Astrocyte of the spinal cord (primary cell): ENCODE results near the gene RASD2.
A peak's percentile ranks its signal among the peaks of the same experiment; 100 is the strongest.

ENCODE experiments used
- DNase-seq: peaks from one replicate; pipeline ENCODE4 v3.0.0; 2011; ENCODE audit warnings: low read depth, low spot score
- H3K4me3 ChIP-seq: 2 replicates; pipeline ENCODE4 v1.5.1; 2011; ENCODE audit warnings: low read depth, mild to moderate bottlenecking, low read length, moderate library complexity
- CTCF ChIP-seq: IDR thresholded peaks from 2 replicates; pipeline ENCODE4 v1.5.1; 2012; ENCODE audit warnings: low read depth, mild to moderate bottlenecking, low read length, inconsistent platforms
- in situ Hi-C: cut with HindIII; loops from 2 replicates; pipeline ENCODE4 v1.10.0; 2017; ENCODE audit warnings: low sequenced_read_pairs

The RASD2 gene

GRCh38 chr22:35589071-35589755, 48.6 kb downstream of the RASD2 start:
- no peak for TF ChIP-seq CTCF
- in situ Hi-C loops, result no loop called here
- no peak overlapping the region for H3K4me3 ChIP-seq
- DNase-seq, result peak; percentile 44

- in situ Hi-C loops, result no loop called here
- no peak for TF ChIP-seq CTCF
- H3K4me3 ChIP-seq, result no peak overlapping the region
- no peak for DNase-seq
Observed at GRCh38 chr22:35589756-35590093, 49.1 kb downstream of the RASD2 start.

GRCh38 chr22:35590634-35591295, 50.1 kb downstream of the RASD2 start:
- DNase-seq, result no peak
- no peak overlapping the region for H3K4me3 ChIP-seq
- TF ChIP-seq CTCF, result no peak
- in situ Hi-C loops, result no loop called here

GRCh38 chr22:35591714-35592417, 51.2 kb downstream of the RASD2 start:
- TF ChIP-seq CTCF, result no peak
- in situ Hi-C loops, result no loop called here
- H3K4me3 ChIP-seq, result no peak overlapping the region
- no peak for DNase-seq

DNA sequence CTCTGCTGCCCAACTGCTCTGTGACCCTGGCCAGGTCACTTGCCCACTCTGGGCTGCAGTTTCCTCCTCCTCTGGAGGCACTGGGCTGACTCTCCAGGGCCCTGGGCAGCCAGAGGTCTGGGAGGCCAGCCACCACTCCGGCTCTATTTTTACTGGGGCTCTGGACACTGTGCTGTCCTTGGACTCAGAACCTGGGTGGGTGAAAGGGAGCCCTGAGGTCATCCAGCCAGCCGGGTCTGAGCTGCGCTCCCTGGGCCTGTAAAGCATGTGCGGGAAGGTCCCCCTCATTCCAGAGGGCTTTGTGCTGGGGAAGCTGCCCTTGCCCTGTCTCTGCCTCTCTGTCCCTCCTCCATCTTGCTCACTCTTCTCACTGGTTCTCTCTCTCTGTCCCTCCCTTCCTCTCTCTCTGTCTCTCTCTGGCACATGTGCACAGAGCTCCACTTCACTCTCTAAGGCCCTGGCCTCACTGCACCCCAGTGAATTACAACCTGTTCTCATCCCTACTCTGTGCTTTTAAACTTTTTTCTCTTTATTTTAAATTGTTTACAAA, 51.9 kb downstream of the RASD2 start:
- TF ChIP-seq CTCF, result no peak
- H3K4me3 ChIP-seq, result no peak overlapping the region
- no peak for DNase-seq
- in situ Hi-C loops, result no loop called here

DNA sequence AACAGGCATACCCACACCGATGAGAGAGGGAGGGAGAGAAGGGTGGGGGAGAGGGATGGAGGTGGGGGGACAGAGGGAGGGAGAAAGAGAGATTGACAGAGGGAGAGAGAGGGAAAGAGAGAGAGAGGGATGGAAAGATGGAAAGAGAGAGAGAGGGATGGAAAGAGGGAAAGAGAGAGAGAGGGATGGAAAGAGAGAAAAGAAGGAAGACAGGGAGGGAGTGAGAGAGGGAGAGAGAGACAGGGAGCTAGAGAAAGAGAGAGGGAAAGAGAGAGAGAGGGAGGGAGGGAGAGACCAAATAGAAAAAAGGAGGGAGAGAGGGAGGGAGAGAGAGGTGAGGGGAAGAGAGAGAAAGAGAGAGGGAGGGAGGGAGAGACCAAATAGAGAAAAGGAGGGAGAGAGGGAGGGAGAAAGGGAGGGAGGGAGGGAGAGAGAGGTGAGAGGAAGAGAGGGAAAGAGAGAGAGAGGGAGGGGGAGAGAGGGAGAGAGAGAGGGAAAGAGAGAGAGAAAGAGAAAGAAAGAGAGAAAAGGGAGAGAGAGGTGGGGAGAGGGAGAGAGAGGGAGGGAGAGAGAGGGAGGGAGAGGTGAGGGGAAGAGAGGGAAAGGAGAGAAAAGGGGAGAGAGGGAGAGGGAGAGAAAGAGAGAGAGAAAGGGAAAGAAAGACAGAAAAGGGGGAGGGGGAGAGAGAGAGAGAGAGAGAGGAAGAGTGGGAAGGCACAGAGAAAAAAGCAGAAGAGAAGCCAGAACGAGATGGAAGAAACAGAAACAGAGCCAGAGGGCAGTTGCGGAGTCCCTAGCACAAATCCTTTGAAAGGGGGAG, 52.6 kb downstream of the RASD2 start:
- DNase-seq, result no peak
- no peak for TF ChIP-seq CTCF
- in situ Hi-C loops, result no loop called here
- H3K4me3 ChIP-seq, result no peak overlapping the region
